ENCODE measurements around the gene WIPF3.

DNA sequence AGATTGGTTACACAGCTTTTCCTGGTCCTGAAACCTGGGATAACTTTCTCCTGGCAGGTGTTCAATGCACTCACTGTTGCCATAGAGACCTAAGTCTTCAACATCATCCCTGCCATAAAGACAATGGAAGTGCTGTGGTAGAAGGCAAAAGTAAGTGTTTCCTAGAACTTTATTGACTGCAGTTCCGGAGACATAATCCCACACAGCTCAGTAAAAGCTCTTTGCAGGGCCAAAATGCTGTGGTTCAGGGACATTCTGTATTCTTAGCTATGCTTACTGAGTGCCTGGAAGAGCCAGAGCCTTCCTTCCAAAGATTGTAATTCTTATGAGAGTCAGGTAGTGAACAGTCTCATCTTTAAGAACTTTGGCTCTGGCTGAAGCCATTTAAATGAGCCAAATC is 5.3 kb downstream of the WIPF3 start:
- TF ChIP-seq, protein P1, sequence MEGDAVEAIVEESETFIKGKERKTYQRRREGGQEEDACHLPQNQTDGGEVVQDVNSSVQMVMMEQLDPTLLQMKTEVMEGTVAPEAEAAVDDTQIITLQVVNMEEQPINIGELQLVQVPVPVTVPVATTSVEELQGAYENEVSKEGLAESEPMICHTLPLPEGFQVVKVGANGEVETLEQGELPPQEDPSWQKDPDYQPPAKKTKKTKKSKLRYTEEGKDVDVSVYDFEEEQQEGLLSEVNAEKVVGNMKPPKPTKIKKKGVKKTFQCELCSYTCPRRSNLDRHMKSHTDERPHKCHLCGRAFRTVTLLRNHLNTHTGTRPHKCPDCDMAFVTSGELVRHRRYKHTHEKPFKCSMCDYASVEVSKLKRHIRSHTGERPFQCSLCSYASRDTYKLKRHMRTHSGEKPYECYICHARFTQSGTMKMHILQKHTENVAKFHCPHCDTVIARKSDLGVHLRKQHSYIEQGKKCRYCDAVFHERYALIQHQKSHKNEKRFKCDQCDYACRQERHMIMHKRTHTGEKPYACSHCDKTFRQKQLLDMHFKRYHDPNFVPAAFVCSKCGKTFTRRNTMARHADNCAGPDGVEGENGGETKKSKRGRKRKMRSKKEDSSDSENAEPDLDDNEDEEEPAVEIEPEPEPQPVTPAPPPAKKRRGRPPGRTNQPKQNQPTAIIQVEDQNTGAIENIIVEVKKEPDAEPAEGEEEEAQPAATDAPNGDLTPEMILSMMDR (conservative IDR thresholded peaks at IDR 0.05; ENCODE audit: low read length), result no peak
- TF ChIP-seq EZH2phosphoT487 (IDR thresholded peaks at IDR 0.05; ENCODE audit: borderline replicate concordance), result no peak

All from Loucy (cell line).